Sciatic nerve (tissue), 2 donors: ENCODE data around the gene EBP. TPM values are rescaled to one million over a fixed set of nuclear protein-coding genes. Genes with fewer than 3 reads are reported as not detected.

Experiments used
- ATAC-seq: fragments of 200-7000 bp; cut with Tn5 transposase; one replicate; pipeline ENCODE4 v1.9.1; 2020; ENCODE audit warnings: mild to moderate bottlenecking, moderate library complexity
- DNase-seq: peaks from one replicate; pipeline ENCODE4 v3.0.0-alpha.2; 2020; ENCODE audit warnings: low spot score
- intact Hi-C: fragments of 100-400 bp; cut with DNase I; formaldehyde crosslinking; loops from one replicate; pipeline ENCODE4 v1.14.2; 2022
- total RNA-seq: library from RNA; stranded (reverse); fragmentation: NEBNext Ultra II Directional; extraction: Animal tissue kit (Norgen Biotek cat#: 25700); gene quantifications from one replicate; pipeline ENCODE4 v1.2.1, GENCODE V29; 2021
- donor health status: DM: no; HTN: no; CAD: no.
- donor health status: DM: no; HTN: no; CAD: no.

EBP gene
- total RNA-seq, 1 donor from 2014 or later, result 16.9 TPM

DNA sequence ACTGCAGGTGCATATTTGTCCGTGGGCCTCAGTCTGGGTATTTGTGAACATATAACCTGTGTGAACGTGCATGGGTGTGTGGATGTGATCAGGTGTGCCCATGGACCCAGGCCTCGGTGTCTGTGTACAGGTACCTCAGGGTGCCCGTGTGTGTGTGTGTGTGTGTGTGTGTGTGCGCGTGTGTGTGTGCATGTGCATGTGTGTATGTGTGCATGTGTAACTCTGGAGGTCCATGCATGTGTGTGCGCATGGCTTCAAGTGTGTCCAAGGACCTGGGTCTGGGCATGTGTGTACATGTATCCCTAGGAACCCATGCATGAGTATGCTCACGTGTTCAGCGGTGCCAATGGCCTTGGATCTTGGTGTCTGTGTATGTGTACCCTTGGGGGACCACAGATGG is 29.8 kb upstream of the EBP start:
- DNase-seq (no peak), ATAC-seq (no peak)
- intact Hi-C loops, result no loop called here

DNA sequence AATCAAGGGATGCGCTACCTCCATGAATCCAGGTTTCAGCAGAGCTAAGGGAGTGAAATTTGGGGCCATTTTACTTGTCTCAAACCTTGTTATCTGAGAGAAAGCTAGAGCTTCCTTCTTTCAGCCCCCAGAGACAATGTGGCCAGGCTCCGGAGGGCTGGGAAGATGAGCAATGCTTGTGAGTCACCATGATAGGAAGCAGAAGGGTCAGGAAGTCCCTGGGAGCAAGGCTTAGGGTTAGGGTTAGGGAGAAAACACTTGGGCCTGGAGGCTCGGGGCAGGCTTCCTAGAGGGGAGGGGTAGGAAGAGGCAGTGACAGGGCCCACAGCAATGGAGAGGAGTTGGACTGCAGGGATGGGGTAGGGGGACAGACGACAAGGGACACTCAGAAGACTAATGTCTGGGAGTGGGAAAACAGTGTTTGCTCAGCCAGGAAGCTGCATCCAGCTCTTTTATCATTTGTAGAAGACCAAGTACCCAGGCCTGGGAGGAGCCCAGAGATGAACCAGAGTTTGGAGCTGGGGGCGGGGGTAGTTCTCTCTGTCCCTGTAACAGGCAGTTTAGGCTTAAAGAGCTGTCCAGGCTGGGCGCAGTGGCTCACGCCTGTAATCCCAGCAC is 29.2 kb upstream of the EBP start:
- intact Hi-C loops, result no loop called here
- ATAC-seq, result no peak
- DNase-seq, result no peak

DNA sequence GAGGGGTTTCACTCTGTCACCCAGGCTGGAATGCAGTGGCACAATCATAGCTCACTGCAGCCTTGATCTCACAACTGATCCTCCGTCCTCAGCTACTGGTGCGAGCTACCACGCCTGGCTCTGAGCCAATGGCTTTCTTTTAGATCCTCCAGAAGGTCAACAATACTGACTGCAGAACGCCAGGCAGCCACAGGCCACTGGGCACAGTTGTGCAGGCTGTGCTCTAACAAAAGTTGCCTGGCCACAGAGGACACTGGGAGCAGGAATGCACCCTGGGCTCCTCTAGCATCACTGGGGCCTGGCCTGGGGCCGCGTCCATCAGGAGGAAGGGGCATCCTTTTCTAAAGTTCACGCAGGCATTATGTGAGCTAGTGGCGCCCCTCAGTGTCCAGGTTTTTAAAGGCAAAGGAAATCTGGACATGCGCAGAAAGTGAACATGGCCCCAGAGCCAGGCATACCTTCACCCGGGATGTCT is 27.7 kb upstream of the EBP start:
- intact Hi-C loops, result no loop called here
- ATAC-seq (no peak), DNase-seq (no peak)

DNA sequence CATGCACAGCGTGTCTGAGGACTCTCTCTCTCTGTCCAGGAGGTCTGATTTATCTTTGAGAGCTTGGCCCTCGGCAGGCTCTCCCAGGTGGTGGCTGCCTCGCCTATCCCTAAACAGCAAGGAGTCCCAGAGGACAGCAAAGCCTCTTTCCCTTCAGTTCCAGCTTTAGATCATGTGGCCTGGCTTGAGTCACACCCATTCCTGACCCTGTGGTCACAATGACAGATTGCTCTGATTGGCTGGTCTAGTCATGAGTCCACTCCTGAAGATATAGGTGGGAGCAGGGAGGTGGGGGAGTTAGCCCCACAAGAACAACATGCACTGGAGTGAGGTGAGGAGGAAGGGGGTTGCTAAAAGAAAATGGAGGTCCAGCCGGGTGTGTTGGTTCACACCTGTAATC is 24.9 kb upstream of the EBP start:
- intact Hi-C loops, result no loop called here
- ATAC-seq, result no peak
- DNase-seq, result no peak

DNA sequence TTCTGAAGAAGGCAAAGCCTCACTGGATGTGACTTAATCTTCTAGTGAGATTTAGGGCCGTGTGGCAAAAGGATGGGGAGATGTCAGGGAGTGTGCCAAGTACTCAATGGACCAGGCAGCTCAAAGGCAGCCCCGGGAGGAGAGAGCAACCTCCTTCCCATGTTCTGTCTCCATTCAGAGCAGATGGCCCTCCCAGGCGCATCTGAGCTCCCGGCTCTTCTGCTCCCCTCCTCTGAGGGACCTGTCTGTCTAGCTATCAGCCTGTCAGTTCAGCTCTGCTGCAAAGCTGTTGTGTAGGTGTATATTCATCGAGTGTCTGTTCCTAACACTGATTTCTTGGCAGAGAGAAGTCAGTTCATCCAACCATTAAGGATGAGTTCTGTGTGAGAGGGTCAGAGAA is 23.7 kb upstream of the EBP start:
- intact Hi-C loops, result no loop called here
- no peak for DNase-seq
- no peak for ATAC-seq

DNA sequence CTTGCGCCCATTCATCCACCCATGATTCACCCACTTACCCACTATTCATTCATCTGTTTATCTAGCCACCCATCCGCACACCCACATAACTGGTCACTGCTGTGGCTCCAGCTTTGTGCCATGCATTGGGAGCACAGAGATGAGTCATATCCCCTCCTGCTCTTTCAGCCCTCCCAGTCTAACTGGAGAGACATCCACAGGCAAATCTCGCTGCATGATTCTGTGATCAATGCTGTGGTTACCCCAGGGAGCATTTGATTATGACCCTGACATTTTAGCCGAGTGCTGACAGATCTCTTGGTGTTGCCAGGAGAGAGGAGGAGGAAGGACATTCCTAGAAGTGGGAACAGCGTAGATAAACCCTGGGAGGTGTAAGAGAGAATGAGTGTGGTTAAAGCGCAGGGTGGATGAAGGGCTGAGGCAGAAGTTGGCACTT is 23.2 kb upstream of the EBP start:
- ATAC-seq (no peak), DNase-seq (no peak)
- intact Hi-C loops, result no loop called here

DNA sequence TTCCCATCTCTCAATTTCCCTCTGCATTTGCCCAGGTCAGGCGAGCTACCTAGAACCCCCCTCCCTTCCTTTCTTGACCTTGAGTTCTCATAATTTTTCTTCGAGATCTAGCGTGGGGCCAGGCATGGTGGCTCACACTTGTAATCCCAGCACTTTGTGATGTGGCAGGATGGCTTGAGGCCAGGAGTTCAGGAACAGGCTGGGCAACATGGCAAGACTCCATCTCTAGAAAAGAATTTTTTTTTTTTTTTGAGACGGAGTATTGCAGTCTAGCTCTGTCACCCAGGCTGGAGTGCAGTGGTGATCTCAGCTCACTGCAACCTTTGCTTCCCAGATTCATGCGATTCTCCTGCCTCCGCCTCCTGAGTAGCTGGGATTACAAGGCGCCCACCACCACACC is 17.3 kb upstream of the EBP start:
- ATAC-seq, result no peak
- intact Hi-C loops, result loop anchor here (10.0 kb wide), 1 partner anchor 1089 kb away; no protein-coding TSS in a partner anchor
- DNase-seq, result no peak

DNA sequence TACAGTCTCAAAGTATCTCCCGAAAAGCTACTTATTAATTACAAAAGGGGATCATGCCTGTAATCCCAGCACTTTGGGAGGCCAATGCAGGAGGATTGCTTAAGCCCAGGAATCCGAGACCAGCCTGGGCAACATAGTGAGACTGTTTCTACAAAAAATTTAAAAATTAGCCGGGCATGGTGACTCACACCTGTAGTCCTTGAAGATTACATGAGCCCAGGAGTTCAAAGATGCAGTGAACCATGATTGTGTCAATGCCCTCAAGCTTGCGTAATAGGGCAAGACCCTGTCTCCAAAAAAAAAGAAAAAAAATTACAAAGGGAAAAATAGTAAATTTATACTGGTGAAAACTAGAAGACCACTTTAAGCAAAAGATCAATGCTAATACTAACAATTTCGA is 16.1 kb upstream of the EBP start:
- no peak for ATAC-seq
- no peak for DNase-seq
- intact Hi-C loops, result loop anchor here (10.0 kb wide), 1 partner anchor 1091 kb away; no protein-coding TSS in a partner anchor

DNA sequence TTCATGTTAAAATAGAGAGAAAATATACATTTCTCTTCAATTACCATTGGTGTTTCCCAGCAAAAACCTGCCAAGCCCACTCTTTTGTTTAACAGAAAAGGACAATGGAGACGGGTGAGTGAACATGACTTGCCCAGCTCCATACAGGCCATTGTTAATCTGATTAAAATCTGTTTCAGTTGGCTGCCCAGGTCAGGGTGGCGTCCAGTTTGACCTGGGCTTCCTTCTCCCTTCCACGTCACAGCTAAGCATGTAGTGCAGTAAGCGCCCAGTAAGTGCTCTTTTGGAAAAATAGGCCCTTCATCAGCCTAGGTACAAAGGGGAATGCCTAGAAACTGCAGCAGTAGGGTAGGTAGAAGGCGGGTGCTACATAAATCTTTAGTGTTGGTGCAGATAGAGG is 14.4 kb upstream of the EBP start:
- ATAC-seq (no peak), DNase-seq (no peak)
- intact Hi-C loops, result loop anchor here (10.0 kb wide), 1 partner anchor 1092 kb away; no protein-coding TSS in a partner anchor

DNA sequence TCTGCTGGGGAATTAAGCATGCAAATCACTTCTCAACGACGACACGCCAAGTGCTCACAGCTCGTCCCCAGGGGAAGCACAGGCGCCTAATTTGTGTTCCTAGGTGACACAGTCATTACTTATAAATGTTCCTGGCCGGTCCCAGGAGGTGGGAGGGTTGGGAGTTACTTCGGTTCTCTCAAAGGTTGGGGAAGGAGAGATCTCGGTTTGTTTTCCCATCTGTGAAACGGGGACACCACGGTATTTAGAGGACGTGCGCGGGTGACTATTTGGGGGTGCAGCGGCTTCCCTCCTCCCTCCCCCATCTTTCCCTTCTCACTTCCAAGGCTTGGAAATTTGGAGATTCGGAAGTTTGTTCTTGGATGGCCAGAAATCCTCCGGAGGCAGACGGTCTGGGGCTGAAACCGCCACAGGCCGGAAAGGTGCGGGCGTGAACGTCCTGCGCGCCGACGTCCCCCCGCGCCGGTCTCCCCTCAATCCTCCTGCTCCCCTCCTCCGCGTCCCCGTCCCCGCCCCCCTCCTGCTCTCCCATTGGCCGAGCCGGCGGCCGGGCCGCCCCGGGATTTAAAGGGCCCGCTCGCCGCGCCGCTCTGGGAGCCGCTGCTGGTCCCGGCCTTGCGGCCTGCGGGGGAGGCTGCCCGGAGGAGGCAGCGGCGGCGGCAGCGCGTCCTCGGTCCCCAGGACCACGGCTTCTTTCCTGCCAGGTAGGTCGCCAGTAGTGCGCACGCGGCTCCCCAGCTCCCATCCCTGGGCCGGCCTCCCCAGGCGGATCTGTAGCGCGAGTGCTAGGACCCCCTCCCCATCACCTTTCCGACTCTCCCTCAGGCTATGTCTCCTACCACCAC is 13.0 kb upstream of the EBP start, which contains the start of gene PORCN:
Gene PORCN, plus strand, starts transcription at position 593 of the 845 bp plus-strand sequence. CDS start 829 bp downstream, outside the sequence.
- intact Hi-C loops, result loop anchor here (10.0 kb wide), 1 partner anchor 1094 kb away; no protein-coding TSS in a partner anchor
- peak; percentile 90 for DNase-seq

DNA sequence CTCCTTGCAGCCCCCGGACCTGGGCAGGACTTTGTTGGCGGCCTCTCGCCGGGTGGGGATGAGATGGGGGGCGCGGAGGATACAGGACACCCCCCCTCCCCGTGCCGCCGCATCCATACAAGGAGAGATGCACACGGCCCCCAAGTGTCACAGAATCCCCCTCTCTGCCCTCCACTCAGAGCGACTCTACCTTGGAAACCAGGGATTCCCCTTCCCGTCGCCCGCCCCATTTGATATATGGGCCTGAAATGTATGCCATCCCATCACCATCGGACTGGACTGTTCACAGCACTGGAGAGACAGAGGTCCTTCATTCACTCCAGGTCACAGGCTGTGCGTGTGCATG is 12.4 kb upstream of the EBP start:
- DNase-seq (no peak), ATAC-seq (peak; percentile 18)
- intact Hi-C loops, result loop anchor here (10.0 kb wide), 1 partner anchor 1094 kb away; no protein-coding TSS in a partner anchor

More for the DNA sequence above, 13.0 kb upstream of the EBP start, which contains the start of gene PORCN:
- peak; percentile 95 for ATAC-seq

DNA sequence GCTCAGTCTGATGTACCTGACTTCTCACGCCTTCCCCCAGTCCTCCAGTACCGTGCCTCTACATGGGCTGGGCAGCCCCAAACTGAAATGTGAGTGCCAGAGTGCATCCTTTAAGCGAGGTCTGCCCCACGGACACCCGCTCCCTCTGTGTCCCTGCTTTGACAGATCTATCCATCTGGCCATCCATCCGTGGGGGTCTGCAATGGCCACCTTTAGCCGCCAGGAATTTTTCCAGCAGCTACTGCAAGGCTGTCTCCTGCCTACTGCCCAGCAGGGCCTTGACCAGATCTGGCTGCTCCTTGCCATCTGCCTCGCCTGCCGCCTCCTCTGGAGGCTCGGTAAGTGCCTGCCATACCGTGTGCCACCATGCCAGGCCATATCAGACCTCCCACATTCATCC is 12.0 kb upstream of the EBP start:
- DNase-seq (no peak), ATAC-seq (no peak)
- intact Hi-C loops, result loop anchor here (10.0 kb wide), 1 partner anchor 1095 kb away; no protein-coding TSS in a partner anchor

DNA sequence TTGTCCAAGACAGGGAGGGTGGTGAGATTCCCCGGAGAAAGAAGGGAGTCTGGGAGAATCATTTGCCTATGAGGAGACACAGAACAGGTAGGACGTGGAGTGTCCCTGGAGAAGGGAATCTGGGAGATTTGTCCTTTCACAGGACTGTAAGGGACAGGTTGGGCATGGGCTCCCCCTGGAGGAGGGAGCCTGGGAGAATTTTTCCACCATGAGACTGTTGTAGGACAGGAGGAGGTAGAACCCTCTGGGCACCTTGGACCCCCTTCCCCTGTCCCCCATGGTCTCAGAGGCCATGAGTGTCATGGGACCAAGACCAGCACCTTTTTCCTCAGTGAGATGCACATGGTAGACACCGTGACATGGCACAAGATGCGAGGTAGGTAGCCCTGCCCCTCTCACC is 10.0 kb upstream of the EBP start:
- intact Hi-C loops, result no loop called here
- no peak for ATAC-seq
- no peak for DNase-seq

DNA sequence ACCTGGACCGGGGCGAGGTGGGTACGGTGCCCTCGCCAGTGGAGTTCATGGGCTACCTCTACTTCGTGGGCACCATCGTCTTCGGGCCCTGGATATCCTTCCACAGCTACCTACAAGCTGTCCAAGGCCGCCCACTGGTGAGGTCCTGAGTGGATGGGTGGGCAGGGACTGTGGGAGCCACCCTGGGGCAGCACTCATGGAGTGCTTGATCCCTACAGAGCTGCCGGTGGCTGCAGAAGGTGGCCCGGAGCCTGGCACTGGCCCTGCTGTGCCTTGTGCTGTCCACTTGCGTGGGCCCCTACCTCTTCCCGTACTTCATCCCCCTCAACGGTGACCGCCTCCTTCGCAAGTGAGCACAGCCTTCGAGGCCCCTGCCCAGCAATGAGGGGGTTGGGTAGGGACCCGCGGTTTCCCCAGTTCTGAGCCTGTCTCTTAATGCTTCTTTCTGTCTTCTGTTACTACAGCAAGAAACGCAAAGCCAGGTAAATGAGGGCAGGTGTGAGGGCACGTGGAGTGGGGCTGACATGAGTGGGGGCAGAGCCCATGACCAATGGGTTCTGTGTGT is 9.2 kb upstream of the EBP start:
- intact Hi-C loops, result no loop called here
- ATAC-seq (no peak), DNase-seq (no peak)

DNA sequence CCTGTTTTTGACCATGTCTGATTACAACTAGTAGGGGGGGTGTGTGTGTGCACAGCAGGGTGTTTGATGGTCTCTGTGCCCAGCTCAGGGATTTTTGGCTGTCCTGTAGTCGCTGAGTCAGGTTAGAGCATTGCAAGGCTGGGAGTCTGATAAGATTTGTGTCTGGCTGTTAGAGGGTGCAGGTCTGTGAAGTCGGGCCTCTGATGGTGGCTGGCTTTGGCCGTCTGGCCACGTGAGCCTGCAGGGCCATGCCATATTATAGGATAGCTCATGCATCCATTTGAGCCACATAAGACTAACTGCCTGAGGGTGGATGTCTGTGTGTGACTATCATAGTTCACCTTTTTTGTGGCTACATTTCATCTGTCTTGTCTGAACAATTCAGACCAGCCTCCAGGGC is 7.9 kb upstream of the EBP start:
- ATAC-seq (no peak), DNase-seq (no peak)
- intact Hi-C loops, result no loop called here

DNA sequence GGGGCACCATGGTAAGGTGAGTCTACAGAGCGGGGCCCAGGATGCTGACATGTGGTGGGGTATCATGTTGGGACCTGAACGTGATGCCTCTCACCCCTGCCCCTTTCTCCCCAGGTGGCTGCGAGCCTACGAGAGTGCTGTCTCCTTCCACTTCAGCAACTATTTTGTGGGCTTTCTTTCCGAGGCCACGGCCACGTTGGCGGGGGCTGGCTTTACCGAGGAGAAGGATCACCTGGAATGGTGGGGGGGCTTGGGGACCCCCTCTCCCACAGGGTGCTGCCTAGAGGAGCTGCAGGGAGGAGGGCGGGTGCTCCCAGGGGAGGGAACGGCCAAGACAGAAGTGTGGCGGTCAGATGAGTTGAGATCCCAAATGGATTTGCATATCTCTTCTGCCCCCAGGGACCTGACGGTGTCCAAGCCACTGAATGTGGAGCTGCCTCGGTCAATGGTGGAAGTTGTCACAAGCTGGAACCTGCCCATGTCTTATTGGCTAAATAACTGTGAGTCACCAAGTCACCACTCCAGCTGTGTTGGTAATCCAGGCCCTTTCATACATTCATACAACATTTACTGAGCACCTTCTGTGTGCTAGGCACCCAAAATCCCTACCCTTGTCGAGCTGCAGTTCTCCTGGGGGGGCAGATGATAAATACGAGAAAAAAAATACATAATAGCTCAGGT is 7.3 kb upstream of the EBP start:
- ATAC-seq (no peak), DNase-seq (no peak)
- intact Hi-C loops, result no loop called here

DNA sequence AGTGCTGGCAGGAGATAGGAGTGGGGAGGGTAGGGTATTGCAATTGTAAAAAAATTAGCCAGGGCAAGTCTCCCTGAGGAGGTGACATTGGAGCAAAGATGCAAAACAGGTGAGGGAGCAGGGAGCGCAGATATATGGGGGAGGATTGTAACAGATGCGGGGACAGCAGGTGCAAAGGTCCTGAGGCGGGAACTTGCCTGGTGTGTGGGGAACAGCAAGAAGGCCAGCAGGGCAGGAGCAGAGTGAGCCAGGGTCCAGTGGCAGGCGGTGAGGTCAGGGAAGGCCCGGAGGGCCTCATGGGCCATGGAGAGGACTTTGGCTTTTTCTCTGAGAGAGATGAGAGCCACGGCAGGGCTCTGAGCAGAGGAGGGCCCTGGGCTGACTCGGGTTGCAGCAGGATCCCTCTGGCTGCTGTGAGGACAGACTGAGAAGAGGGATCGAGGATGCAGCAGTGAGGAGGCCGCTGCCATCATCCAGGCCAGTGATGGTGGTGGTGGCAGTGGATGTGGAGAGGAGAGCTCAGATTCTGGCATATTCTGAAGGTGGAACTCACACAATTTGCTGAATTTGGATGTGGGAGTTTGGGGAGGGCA is 6.6 kb upstream of the EBP start:
- ATAC-seq, result no peak
- DNase-seq, result no peak

DNA sequence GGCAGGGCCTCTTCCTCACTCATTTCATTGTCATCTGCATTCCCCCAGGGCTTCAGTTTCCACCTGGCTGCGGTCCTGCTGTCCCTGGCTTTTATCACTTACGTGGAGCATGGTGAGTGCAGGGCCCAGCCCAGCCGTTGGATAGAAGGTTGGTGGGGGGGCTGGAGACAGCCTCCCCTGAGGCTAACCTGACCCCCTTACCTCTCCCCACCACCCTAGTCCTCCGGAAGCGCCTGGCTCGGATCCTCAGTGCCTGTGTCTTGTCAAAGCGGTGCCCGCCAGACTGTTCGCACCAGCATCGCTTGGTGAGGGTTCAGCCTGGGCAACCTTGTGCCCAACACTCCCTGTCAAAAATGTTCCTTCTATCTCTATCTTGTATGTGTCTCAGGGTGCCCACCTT is 5.8 kb upstream of the EBP start:
- intact Hi-C loops, result no loop called here
- no peak for ATAC-seq
- no peak for DNase-seq

More for the DNA sequence above, 6.6 kb upstream of the EBP start:
- intact Hi-C loops, result no loop called here

DNA sequence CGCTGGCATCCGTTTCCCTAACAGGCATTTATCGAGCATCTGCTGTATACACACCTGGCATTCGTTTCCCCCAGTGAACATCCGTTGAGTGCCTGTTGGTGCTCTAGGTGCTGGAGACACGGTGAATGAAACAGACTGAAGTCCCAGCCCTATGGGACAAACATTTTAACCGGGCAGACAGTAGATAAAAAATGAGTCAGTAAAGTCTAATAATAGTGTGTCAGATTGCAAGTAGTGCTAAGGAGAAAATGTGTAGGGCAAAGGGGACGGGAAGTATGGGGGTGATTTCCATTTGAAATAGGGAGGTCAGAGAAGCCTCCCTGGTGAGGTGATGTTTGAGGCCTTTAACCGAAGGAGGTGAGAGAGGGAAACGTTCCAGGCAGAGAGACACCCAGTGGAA is 5.3 kb upstream of the EBP start:
- intact Hi-C loops, result no loop called here
- ATAC-seq, result no peak
- no peak for DNase-seq
